HPDE6-E6E7 (cell line): ENCODE measurements around the gene GDF10.

ENCODE experiments used
- DNase-seq: peaks from one replicate; pipeline ENCODE4 v3.0.0; 2011; ENCODE audit warnings: missing footprints; ENCODE audit errors: extremely low spot score

Gene GDF10

DNA sequence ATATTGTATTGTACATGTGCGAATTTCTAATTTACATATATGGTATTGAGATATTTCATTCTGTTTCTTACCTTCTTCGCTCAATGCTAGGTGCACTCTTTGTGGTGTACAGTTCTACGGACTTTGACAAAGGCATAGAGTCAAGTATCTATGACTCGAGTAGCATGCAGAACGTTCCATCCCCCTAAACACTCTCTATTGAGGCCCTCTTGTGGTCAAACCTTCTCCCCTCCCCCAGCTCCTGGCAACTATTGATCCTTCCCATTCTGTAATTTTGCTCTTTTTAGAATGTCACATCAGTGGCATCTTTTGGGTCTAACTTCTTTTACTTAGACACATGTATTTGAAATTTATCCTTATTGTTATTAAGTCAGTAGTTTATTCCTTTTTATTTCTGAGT, 30.7 kb upstream of the GDF10 start:
- DNase-seq: no peak

DNA sequence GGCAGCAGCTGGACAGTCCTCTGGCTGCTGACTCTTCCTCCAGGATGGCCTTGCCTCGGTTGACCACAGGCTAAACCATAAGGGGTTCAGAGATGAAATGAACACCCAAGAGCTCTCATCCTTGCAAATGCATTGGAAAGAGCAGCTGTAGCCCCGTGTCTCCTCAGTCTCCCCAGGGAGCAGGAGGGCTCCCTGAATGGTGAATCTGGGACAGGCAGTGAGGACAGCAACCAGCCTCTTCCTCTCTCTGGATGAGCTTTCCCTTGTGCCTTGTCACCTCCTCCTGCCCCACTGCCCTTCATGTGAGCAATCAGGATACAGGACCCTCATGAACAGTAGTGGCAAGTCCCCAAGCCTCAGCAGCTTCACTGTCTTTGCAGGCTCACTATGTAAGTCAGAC, 23.9 kb upstream of the GDF10 start:
- no peak for DNase-seq

DNA sequence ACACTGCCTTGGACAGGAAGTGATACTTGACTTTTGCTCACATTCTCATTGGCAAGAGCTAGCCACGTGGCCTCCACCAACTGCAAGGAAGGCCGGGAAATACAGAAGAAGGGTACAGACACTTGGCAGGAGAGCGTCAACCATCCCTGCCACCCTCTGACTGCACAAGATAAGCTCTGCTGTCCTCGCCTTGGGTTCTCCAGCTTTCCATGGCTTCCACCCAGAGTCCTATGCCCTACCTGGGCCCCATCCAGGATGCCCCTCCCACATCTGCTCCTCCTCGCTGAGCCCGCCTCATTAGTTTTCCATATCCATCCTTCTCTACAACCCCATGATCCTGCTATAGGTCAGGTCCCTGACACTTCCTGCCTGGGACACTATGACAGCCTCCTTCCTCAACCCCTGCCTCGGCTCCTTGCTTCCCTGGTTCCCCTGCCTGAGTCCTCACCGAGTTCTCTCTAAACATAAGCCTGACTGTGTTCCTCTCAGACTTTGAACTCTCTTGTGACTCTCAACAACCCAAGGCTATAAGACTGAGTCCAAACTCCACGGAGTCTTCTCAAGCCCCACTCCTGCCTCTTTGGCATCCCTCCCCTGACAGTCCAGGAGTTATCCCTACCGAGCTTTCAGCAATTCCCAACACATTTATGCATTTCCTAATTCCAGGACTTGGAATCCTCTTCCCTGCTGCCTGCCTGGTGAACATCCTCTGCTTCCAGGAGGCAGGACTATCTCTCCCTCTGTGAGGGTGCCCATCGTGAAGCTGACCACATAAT, 23.2 kb upstream of the GDF10 start:
- DNase-seq: no peak

- peak; percentile 20 for DNase-seq
Measured at GRCh38 chr10:47277352-47278151, 22.4 kb upstream of the GDF10 start.

GRCh38 chr10:47278152-47278473, 21.9 kb upstream of the GDF10 start:
- no peak for DNase-seq

GRCh38 chr10:47278720-47279119, 21.3 kb upstream of the GDF10 start:
- no peak for DNase-seq

GRCh38 chr10:47279276-47279675, 20.7 kb upstream of the GDF10 start:
- DNase-seq: no peak

DNA sequence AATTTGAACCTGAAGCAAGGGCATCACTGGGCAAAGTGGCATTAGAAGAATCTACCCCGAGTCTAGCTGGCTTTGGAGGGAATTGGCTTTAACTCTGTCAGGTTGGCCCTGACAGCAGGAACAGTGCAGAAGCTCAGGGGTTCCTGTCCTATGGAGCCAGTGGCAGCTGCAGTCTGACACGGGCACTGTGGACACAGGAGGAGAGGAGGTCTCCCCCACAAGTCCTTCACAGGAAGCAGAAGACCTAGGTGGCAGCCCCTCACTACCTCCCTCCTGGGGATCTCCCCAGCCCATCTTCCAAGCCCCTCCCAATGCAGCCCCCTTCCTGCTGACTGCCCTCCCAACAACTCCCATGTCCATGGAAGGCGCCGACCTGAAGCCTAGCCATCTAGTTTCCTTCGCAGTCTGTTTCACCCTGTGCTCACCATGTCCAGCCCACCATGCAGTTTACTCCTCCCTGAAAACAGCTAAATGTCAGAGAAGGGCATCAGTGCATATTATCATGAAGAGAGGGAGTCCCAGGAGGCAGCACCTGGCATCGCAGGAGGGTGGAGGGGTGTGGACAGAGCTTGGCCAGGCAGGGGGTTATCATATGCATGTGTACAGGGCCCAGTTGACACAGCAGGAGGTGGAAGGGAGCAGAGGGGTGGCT, 17.9 kb upstream of the GDF10 start:
- DNase-seq: no peak

GRCh38 chr10:47282657-47283018, 17.4 kb upstream of the GDF10 start:
- no peak for DNase-seq

GRCh38 chr10:47283101-47283630, 16.8 kb upstream of the GDF10 start:
- no peak for DNase-seq

- no peak for DNase-seq
Measured at GRCh38 chr10:47283848-47284247, 16.1 kb upstream of the GDF10 start.

- no peak for DNase-seq
Measured at GRCh38 chr10:47285381-47286115, 14.4 kb upstream of the GDF10 start.

DNA sequence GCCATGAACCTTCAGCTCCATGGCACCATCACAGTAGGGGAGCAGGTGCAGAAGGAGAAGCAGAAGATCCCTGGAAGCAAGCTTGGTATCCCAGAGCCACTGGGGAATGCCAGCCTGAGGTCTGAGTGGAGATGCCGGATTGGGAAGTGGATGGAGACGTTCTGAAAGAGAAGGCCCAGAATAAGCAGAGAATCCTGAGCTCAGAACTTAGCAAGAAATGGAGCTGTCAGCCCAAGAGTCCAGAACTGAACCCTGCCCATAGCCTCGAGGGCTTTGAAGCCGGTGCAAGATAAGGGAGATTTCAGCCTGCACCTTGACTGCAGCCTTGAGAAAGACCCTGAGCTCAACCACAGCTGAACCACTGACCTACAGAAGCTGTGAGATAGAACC, 13.9 kb upstream of the GDF10 start:
- DNase-seq: no peak

GRCh38 chr10:47286591-47287315, 13.2 kb upstream of the GDF10 start:
- no peak for DNase-seq

GRCh38 chr10:47287365-47287802, 12.6 kb upstream of the GDF10 start:
- DNase-seq: no peak

DNA sequence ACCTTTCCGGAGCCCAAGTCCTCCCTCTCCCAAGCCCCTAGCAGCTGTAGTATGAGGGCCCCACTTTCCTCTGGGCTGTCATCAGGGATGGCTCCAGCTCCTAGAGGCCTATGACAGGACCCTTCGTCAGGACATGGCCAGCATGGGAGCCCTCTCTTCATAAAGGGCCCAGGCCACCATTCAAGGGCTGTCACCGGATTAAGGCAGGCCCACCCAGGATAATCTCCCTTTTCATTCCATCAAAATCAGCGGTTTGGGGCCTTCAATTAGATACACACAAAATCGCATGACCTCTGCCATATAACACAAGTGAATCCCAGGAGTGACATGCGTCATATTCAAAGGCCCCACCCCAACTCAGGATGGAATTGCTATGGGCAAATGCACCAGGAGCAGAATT, 12.2 kb upstream of the GDF10 start:
- no peak for DNase-seq

- DNase-seq: no peak
Measured at GRCh38 chr10:47288236-47288635, 11.8 kb upstream of the GDF10 start.

GRCh38 chr10:47288916-47289495, 11.0 kb upstream of the GDF10 start:
- no peak for DNase-seq

- DNase-seq: no peak
Measured at GRCh38 chr10:47289921-47290320, 10.1 kb upstream of the GDF10 start.

DNA sequence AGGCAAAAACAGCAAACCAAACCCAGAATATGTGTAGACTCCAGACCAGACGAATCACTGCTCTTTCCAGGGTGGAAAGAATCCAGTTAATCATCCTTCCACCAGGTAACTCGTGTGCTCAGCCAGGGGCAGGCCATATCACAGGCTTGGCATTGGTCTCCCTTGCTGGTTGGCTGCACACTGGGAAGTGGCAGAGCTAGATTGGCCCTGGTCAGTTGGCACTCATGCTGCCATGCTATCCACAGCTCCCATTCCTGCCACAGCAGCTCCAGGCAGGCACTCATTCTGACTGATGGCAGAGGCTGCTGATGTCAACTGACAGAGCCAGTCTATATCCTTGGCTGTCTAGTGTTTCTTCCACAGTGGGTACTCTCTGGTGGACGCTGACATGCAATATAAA, 9.7 kb upstream of the GDF10 start:
- no peak for DNase-seq

DNA sequence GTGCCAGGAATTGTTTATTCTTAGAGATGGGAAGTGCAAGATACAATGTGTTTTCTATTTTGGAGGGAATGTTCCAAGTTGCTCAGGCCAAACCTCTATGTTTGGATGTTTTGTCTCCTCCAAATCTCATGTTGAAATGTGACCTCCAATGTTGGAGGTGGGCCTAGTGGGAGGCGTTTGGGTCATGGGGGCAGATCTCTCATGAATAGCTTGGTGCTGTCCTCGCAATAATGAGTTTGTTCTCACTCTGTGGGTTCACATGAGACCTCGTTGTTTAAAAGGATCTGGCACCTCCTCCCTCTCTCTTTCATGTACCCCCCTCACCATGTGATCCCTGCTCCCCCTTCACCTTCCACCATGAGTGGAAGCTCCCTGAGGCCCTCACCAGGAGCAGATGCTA, 8.3 kb upstream of the GDF10 start:
- no peak for DNase-seq
